SK-N-SH (cell line): ENCODE results near the gene HSBP1. TPM values are rescaled to one million over a fixed set of nuclear protein-coding genes. Genes with fewer than 3 reads are reported as not detected.

Experiments used
- CTCF ChIA-PET: fragments of 300-600, 350-600 bp; formaldehyde crosslinking; extraction: SDS; loops from one replicate; lab custom pipeline; 2021; lab: Yijun Ruan, JAX
- POLR2A ChIA-PET: fragments of 350-600 bp; sonication (Branson Sonifier 250); formaldehyde crosslinking; extraction: SDS; loops from one replicate; lab custom pipeline; 2020; ENCODE audit warnings: antibody characterized with exemption, inconsistent platforms; lab: Yijun Ruan, JAX
- DNase-seq: peaks from one replicate; pipeline ENCODE4 v3.0.0; 2012
- H2AFZ ChIP-seq: fragments of 200-600 bp; sonication (generic); 2 replicates; pipeline ENCODE4 v1.8.1; 2016; ENCODE audit warnings: antibody characterized with exemption, mild to moderate bottlenecking, low read depth
- H3F3A ChIP-seq: fragments of 200-600 bp; sonication (generic); replicated peaks from 2 replicates; pipeline ENCODE3; 2016; ENCODE audit warnings: antibody characterized with exemption, mild to moderate bottlenecking; ENCODE audit not compliant: insufficient read depth
- H3K27ac ChIP-seq, 2 experiments: fragments of 200-500 bp in 1 of 2; fragments of 200-600 bp in 1 of 2; sonication (Bioruptor generic) in 1 of 2; sonication (generic), shearing (Covaris generic) in 1 of 2; 2 replicates each; pipeline versions ENCODE4 v1.5.1 to v1.6.1; 2014 to 2016; ENCODE audit warnings: low read depth in 2 of 2, inconsistent platforms in 1 of 2, low read length in 1 of 2, mild to moderate bottlenecking in 1 of 2, mixed read lengths in 1 of 2
- H3K27me3 ChIP-seq: fragments of 200-600 bp; sonication (generic), shearing (Covaris generic); 2 replicates; pipeline ENCODE4 v1.6.1; 2016; ENCODE audit warnings: mixed run types; ENCODE audit not compliant: insufficient read depth
- H3K36me3 ChIP-seq, 2 experiments: fragments of 200-500 bp in 1 of 2; fragments of 200-600 bp in 1 of 2; sonication (Bioruptor generic) in 1 of 2; sonication (generic) in 1 of 2; replicated peaks in 1 of 2; 2 replicates each; pipeline versions ENCODE3 to v1.5.1; 2014 to 2016; ENCODE audit warnings: low read length in 1 of 2, mild to moderate bottlenecking in 1 of 2; ENCODE audit not compliant: insufficient read depth in 2 of 2, control insufficient read depth in 1 of 2
- H3K4me1 ChIP-seq, 2 experiments: fragments of 200-500 bp in 1 of 2; fragments of 200-600 bp in 1 of 2; sonication (Bioruptor generic) in 1 of 2; sonication (generic), shearing (Covaris generic) in 1 of 2; 2 replicates each; pipeline versions ENCODE4 v1.5.1 to v1.6.1; 2014 to 2016; ENCODE audit warnings: low read depth in 1 of 2, low read length in 1 of 2, mixed run types in 1 of 2; ENCODE audit not compliant: insufficient read depth in 2 of 2, control insufficient read depth in 1 of 2
- H3K4me2 ChIP-seq: fragments of 200-600 bp; sonication (generic), shearing (Covaris generic); 2 replicates; pipeline ENCODE4 v1.6.1; 2017; ENCODE audit warnings: mixed run types
- H3K4me3 ChIP-seq, 2 experiments: fragments of 200-500 bp in 1 of 2; fragments of 200-600 bp in 1 of 2; sonication (Bioruptor generic) in 1 of 2; sonication (generic), shearing (Covaris generic) in 1 of 2; 2 replicates each; pipeline versions ENCODE4 v1.5.1 to v1.8.1; 2014 to 2016; ENCODE audit warnings: low read depth in 2 of 2, inconsistent platforms in 1 of 2, low read length in 1 of 2, mild to moderate bottlenecking in 1 of 2, mixed read lengths in 1 of 2, moderate library complexity in 1 of 2
- H3K79me2 ChIP-seq: fragments of 200-600 bp; sonication (generic); 2 replicates; pipeline ENCODE4 v1.8.1; 2017; ENCODE audit warnings: mild to moderate bottlenecking; ENCODE audit not compliant: insufficient read depth
- H3K9ac ChIP-seq: fragments of 200-600 bp; sonication (generic); 2 replicates; pipeline ENCODE4 v1.6.1; 2017; ENCODE audit warnings: mixed run types
- H3K9me2 ChIP-seq: fragments of 200-600 bp; sonication (generic); 2 replicates; pipeline ENCODE4 v1.6.1; 2017; ENCODE audit warnings: mixed run types
- H3K9me3 ChIP-seq: fragments of 200-600 bp; sonication (generic); 2 replicates; pipeline ENCODE4 v1.6.1; 2017; ENCODE audit warnings: mixed run types, mild to moderate bottlenecking, moderate library complexity
- H4K20me1 ChIP-seq: fragments of 200-600 bp; sonication (generic); 2 replicates; pipeline ENCODE4 v1.6.1; 2017; ENCODE audit warnings: mild to moderate bottlenecking, mixed run types; ENCODE audit not compliant: insufficient read depth
- EZH2phosphoT487 ChIP-seq: fragments of 200-600 bp; sonication (generic); IDR thresholded peaks from 2 replicates; pipeline ENCODE4 v1.6.1; 2017; ENCODE audit warnings: low read depth, mixed run types, mild to moderate bottlenecking, antibody characterized with exemption, moderate library complexity, borderline replicate concordance
- GABPA ChIP-seq: IDR thresholded peaks from 2 replicates; pipeline ENCODE4 v1.4.0; 2012; ENCODE audit warnings: low read depth, mild to moderate bottlenecking
- IRF3 ChIP-seq: fragments of 150-350 bp; IDR thresholded peaks from 2 replicates; pipeline ENCODE4 v1.6.1; 2016; ENCODE audit warnings: mild to moderate bottlenecking, low read depth, low read length
- MAX ChIP-seq: IDR thresholded peaks from 2 replicates; pipeline ENCODE4 v1.4.0; 2012; ENCODE audit warnings: low read depth
- MEF2A ChIP-seq: IDR thresholded peaks from 2 replicates; pipeline ENCODE4 v1.4.0; 2012; ENCODE audit warnings: low read depth, borderline replicate concordance
- NRF1 ChIP-seq: IDR thresholded peaks from 2 replicates; pipeline ENCODE4 v1.6.1; 2012; ENCODE audit warnings: low read depth, mild to moderate bottlenecking, low read length
- POLR2AphosphoS5 ChIP-seq: IDR thresholded peaks from 2 replicates; pipeline ENCODE4 v1.6.1; 2012; ENCODE audit warnings: low read depth, low read length
- RCOR1 ChIP-seq: fragments of 150-350 bp; IDR thresholded peaks from 2 replicates; pipeline ENCODE4 v1.6.1; 2017; ENCODE audit warnings: antibody characterized with exemption, low read length
- REST ChIP-seq: IDR thresholded peaks from 2 replicates; pipeline ENCODE4 v1.6.1; 2012; ENCODE audit warnings: mild to moderate bottlenecking, low read depth, low read length, moderate library complexity
- SIN3A ChIP-seq: IDR thresholded peaks from 2 replicates; pipeline ENCODE4 v1.6.1; 2012; ENCODE audit warnings: low read depth, mild to moderate bottlenecking, low read length, moderate library complexity, borderline replicate concordance
- SMC3 ChIP-seq: IDR thresholded peaks from 2 replicates; pipeline ENCODE4 v1.6.1; 2012; ENCODE audit warnings: low read depth, low read length, improper control_type of control experiment
- TAF1 ChIP-seq: IDR thresholded peaks from 2 replicates; pipeline ENCODE4 v1.6.1; 2012; ENCODE audit warnings: low read depth, mild to moderate bottlenecking, low read length, moderate library complexity, borderline replicate concordance
- TCF12 ChIP-seq: IDR thresholded peaks from 2 replicates; pipeline ENCODE4 v1.4.0; 2012
- USF2 ChIP-seq: fragments of 150-350 bp; IDR thresholded peaks from 2 replicates; pipeline ENCODE4 v1.6.1; 2017; ENCODE audit warnings: antibody characterized with exemption, low read length, low read depth, borderline replicate concordance
- YY1 ChIP-seq: IDR thresholded peaks from 2 replicates; pipeline ENCODE4 v1.4.0; 2012; ENCODE audit warnings: low read depth, mild to moderate bottlenecking
- WGBS: methylation state at CpG from one replicate; pipeline ENCODE4 v1.1.6; 2017; ENCODE audit warnings: low lambda C conversion rate; 5-methylcytosine and 5-hydroxymethylcytosine counted together
- polyA plus RNA-seq, 3 experiments: library from polyadenylated mRNA; depleted of rRNA; stranded (reverse); fragments of >200 nt; gene quantifications; 2 replicates each; pipeline ENCODE4 v1.2.3, GENCODE V29; 2012
- TF ChIP-seq, protein P1 (sequence below): IDR thresholded peaks from 2 replicates; pipeline ENCODE4 v1.4.0; 2012; ENCODE audit warnings: low read depth, borderline replicate concordance

Gene HSBP1
- polyA plus RNA-seq, 1 of the 3 experiments (the other 2 are of a cell fraction), result 177 TPM

GRCh38 chr16:83802554-83803205 lies 5.1 kb upstream of the HSBP1 start:
- no peaks in the 10 kb centered on the region for H4K20me1 ChIP-seq
- H3K27ac ChIP-seq, result no peak overlapping the region; a peak in 1 of 4 replicates
- no peak for DNase-seq
- H3K79me2 ChIP-seq, result no peaks in the 10 kb centered on the region
- POLR2A ChIA-PET, result no interaction called here
- no peaks in the 10 kb centered on the region for H3F3A ChIP-seq
- no peak overlapping the region for H3K4me3 ChIP-seq
- no peaks in the 10 kb centered on the region for H3K9me2 ChIP-seq
- no peaks in the 10 kb centered on the region for H3K9me3 ChIP-seq
- peak overlapping the region; percentile 42; the same call in 1 of the 2 replicates for H3K4me2 ChIP-seq
- H3K27me3 ChIP-seq, result no peaks in the 10 kb centered on the region
- CTCF ChIA-PET, result no interaction called here
- no peak overlapping the region for H3K9ac ChIP-seq
- no peaks in the 10 kb centered on the region for H3K36me3 ChIP-seq
- WGBS, result 37% methylated on average over 10 of the region's 11 CpGs
- no peak overlapping the region for H2AFZ ChIP-seq
- TF ChIP-seq MAX (no peak), TCF12 (no peak), RCOR1 (no peak), MEF2A (no peak), REST (no peak), SIN3A (no peak), EZH2phosphoT487 (no peak), TAF1 (no peak), NRF1 (no peak), IRF3 (no peak), SMC3 (no peak), GABPA (no peak), POLR2AphosphoS5 (no peak), YY1 (no peak), USF2 (no peak)
- TF ChIP-seq, protein P1, sequence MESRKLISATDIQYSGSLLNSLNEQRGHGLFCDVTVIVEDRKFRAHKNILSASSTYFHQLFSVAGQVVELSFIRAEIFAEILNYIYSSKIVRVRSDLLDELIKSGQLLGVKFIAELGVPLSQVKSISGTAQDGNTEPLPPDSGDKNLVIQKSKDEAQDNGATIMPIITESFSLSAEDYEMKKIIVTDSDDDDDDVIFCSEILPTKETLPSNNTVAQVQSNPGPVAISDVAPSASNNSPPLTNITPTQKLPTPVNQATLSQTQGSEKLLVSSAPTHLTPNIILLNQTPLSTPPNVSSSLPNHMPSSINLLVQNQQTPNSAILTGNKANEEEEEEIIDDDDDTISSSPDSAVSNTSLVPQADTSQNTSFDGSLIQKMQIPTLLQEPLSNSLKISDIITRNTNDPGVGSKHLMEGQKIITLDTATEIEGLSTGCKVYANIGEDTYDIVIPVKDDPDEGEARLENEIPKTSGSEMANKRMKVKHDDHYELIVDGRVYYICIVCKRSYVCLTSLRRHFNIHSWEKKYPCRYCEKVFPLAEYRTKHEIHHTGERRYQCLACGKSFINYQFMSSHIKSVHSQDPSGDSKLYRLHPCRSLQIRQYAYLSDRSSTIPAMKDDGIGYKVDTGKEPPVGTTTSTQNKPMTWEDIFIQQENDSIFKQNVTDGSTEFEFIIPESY, result no peak
- H3K4me1 ChIP-seq, result no peaks in the 10 kb centered on the region; a peak in 1 of 4 replicates
